Measurements from ENCODE around the gene TTLL3. TPM values are rescaled to one million over a fixed set of nuclear protein-coding genes. Genes with fewer than 3 reads are reported as not detected.
A peak's percentile ranks its signal among the peaks of the same experiment; 100 is the strongest.

TTLL3 gene
- total RNA-seq, 2 donors from 2014 or later = 21.6 to 35.0 TPM

DNA sequence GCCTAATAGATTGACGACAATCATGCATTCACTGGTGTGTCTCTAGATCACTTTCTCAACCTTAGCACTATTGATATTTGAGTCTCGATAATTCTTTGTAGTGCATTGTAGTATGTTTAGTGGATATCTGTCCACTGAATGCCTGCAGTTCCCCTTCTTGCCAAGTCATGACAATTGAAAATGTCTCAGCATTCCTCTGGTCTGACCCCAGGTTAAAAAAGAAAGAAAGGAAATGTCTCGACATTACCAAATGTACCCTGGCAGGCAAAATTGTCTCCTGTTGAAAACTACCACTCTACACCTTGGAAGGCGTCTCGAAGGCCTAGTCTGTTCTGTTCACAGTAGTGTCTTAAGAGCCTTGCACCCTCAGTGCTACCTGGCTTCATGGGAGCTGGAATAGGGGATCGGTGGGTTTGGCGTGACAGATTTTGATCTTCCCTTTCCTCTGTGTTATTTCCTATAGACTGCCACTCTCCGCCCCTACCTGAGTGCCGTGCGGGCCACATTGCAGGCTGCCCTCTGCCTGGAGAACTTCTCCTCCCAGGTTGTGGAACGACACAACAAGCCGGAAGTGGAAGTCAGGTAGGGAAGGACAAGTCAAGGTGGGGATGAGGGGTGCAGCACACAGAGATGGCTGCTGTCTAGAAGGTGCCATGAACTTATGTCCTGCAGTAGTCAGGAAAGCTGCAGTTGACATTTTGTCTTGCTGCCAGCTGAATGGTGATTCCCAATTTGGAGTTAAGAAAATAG is 12.7 kb upstream of the TTLL3 start:
- peaks cover 55% of the 10 kb centered on the region for H3K36me3 Mint-ChIP-seq (ENCODE audit: low read depth)
- H3K4me3 Mint-ChIP-seq = no peak overlapping the region
- H3K9me3 Mint-ChIP-seq = no peaks in the 10 kb centered on the region
- H3K27ac Mint-ChIP-seq = no peak overlapping the region
- Histone ChIP-seq H3K9me3 (ENCODE audit: control insufficient read depth, low read length) (no peaks in the 10 kb centered on the region), H3K27me3 (ENCODE audit: control insufficient read depth, insufficient read depth, low read length, poor library complexity, severe bottlenecking) (no peaks in the 10 kb centered on the region), H3K4me3 (ENCODE audit: low read length) (no peak overlapping the region), H3K27ac (ENCODE audit: low read depth, low read length) (no peak overlapping the region), H3K9ac (ENCODE audit: extremely low read depth, low read length, poor library complexity, severe bottlenecking) (no peak overlapping the region), H3K4me1 (ENCODE audit: control insufficient read depth, insufficient read depth, low read length) (no peaks in the 10 kb centered on the region), H3K36me3 (ENCODE audit: control insufficient read depth, insufficient read depth, low read length) (peaks cover 62% of the 10 kb centered on the region)
- peaks cover 7% of the 10 kb centered on the region for H3K4me1 Mint-ChIP-seq
- H3K27me3 Mint-ChIP-seq (ENCODE audit: insufficient read depth) = no peaks in the 10 kb centered on the region
- 91 to 96% methylated on average over 8 to 12 of the region's 12 CpGs for WGBS, 2 experiments (ENCODE audit: insufficient coverage in 1 of 2, insufficient read length in 1 of 2)
- DNase-seq = no peak
- TF ChIP-seq, protein P1, sequence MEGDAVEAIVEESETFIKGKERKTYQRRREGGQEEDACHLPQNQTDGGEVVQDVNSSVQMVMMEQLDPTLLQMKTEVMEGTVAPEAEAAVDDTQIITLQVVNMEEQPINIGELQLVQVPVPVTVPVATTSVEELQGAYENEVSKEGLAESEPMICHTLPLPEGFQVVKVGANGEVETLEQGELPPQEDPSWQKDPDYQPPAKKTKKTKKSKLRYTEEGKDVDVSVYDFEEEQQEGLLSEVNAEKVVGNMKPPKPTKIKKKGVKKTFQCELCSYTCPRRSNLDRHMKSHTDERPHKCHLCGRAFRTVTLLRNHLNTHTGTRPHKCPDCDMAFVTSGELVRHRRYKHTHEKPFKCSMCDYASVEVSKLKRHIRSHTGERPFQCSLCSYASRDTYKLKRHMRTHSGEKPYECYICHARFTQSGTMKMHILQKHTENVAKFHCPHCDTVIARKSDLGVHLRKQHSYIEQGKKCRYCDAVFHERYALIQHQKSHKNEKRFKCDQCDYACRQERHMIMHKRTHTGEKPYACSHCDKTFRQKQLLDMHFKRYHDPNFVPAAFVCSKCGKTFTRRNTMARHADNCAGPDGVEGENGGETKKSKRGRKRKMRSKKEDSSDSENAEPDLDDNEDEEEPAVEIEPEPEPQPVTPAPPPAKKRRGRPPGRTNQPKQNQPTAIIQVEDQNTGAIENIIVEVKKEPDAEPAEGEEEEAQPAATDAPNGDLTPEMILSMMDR (conservative IDR thresholded peaks at IDR 0.05) = no peak

DNA sequence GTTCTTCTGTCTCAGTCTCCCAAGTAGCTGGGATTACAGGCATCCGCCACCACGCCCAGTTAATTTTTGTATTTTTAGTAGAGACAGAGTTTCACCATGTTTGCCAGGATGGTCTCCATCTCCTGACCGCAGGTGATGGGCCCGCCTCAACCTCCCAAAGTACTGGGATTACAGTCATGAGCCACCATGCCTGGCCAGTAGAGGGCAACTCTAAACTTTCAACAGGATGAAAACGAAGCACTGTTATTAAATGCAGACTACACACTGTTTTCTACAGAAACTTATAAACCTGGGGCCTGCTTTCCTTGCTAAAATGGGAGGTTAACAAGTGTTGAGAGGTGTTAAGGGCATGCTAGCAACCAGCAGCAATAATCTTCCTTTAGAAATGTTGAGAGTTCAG is 9.5 kb upstream of the TTLL3 start:
- Mint-ChIP-seq H3K36me3 (ENCODE audit: low read depth) (peaks cover 75% of the 10 kb centered on the region), H3K4me1 (no peaks in the 10 kb centered on the region), H3K27me3 (ENCODE audit: insufficient read depth) (no peaks in the 10 kb centered on the region), H3K9me3 (no peaks in the 10 kb centered on the region), H3K4me3 (no peak overlapping the region), H3K27ac (no peak overlapping the region)
- Histone ChIP-seq H3K36me3 (ENCODE audit: control insufficient read depth, insufficient read depth, low read length) (peaks cover 80% of the 10 kb centered on the region), H3K27me3 (ENCODE audit: control insufficient read depth, insufficient read depth, low read length, poor library complexity, severe bottlenecking) (no peaks in the 10 kb centered on the region), H3K4me1 (ENCODE audit: control insufficient read depth, insufficient read depth, low read length) (no peaks in the 10 kb centered on the region), H3K9ac (ENCODE audit: extremely low read depth, low read length, poor library complexity, severe bottlenecking) (no peak overlapping the region), H3K4me3 (ENCODE audit: low read length) (no peak overlapping the region), H3K9me3 (ENCODE audit: control insufficient read depth, low read length) (no peaks in the 10 kb centered on the region), H3K27ac (ENCODE audit: low read depth, low read length) (no peak overlapping the region)
- WGBS, 2 experiments (ENCODE audit: insufficient coverage in 1 of 2, insufficient read length in 1 of 2) = 97 to 100% methylated on average over 3 to 5 of the region's 5 CpGs
- TF ChIP-seq, protein P1 (conservative IDR thresholded peaks at IDR 0.05) = peak; percentile 69
- DNase-seq = peak; percentile 63

DNA sequence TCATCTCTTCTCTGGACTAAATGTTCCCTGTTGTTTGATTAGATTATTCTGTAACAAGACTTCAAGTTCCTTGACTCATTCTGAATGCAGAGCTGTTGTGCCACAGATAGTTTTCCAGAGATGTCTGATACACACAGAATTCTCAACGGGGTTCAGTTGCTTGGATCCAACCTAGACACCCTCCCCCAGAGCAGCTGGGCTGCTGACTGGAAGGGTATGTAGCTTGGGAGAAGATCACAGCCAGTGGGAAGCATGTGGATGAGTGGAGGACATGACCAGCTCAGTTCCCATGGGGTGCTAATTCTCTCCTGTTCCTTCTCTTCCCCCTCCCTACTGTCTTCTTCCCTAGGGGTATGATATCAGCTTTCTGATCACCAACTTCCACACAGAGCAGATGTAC is 6.6 kb upstream of the TTLL3 start:
- H3K27ac Mint-ChIP-seq = no peak overlapping the region
- H3K27me3 Mint-ChIP-seq (ENCODE audit: insufficient read depth) = no peaks in the 10 kb centered on the region
- TF ChIP-seq, protein P1 (conservative IDR thresholded peaks at IDR 0.05) = no peak
- no peak overlapping the region for H3K4me3 ChIP-seq (ENCODE audit: low read length)
- DNase-seq = no peak
- no peak overlapping the region for H3K4me3 Mint-ChIP-seq
- H3K4me1 Mint-ChIP-seq = peaks cover 1% of the 10 kb centered on the region
- 100% methylated on average over 1 of the region's 1 CpG; no CpG with 5 or more reads in 1 of the 2 experiments for WGBS, 2 experiments (ENCODE audit: insufficient coverage in 1 of 2, insufficient read length in 1 of 2)
- H3K36me3 ChIP-seq (ENCODE audit: control insufficient read depth, insufficient read depth, low read length) = peaks cover 82% of the 10 kb centered on the region
- no peaks in the 10 kb centered on the region for H3K9me3 ChIP-seq (ENCODE audit: control insufficient read depth, low read length)
- no peak overlapping the region for H3K9ac ChIP-seq (ENCODE audit: extremely low read depth, low read length, poor library complexity, severe bottlenecking)
- H3K27me3 ChIP-seq (ENCODE audit: control insufficient read depth, insufficient read depth, low read length, poor library complexity, severe bottlenecking) = no peaks in the 10 kb centered on the region
- H3K27ac ChIP-seq (ENCODE audit: low read depth, low read length) = no peak overlapping the region
- no peaks in the 10 kb centered on the region for H3K9me3 Mint-ChIP-seq
- H3K4me1 ChIP-seq (ENCODE audit: control insufficient read depth, insufficient read depth, low read length) = no peaks in the 10 kb centered on the region
- peaks cover 70% of the 10 kb centered on the region for H3K36me3 Mint-ChIP-seq (ENCODE audit: low read depth)

Measured in endodermal cell (in vitro differentiated cells).